Naive B cell (primary cell): ENCODE results near the gene MAGOHB. TPM values are rescaled to one million over a fixed set of nuclear protein-coding genes. Genes with fewer than 3 reads are reported as not detected.
"Not testable (repeated sequence)": the region's sequence is repeated elsewhere in the genome, so short reads cannot be mapped to it uniquely, and the experiment has no call there.

Source experiments
- ATAC-seq, 2 donors: fragments of 150-1000 bp; cut with Tn5 transposase; 2 replicates each; pipeline ENCODE4 v1.10.0; 2021; ENCODE audit warnings: low read depth in 2 of 2, mild to moderate bottlenecking in 2 of 2, moderate library complexity in 2 of 2
- DNase-seq: peaks from one replicate; pipeline ENCODE4 v3.0.0; 2022
- H3K27ac Mint-ChIP-seq, 6 donors: one replicate each; pipeline ENCODE4 v1.8.0; 2020 to 2022; ENCODE audit warnings: mild to moderate bottlenecking in 6 of 6, mixed read lengths in 6 of 6, moderate library complexity in 5 of 6, inconsistent platforms in 2 of 6
- H3K27me3 Mint-ChIP-seq, 3 donors: one replicate each; pipeline ENCODE4 v1.8.0; 2021 to 2022; ENCODE audit warnings: mixed read lengths in 3 of 3, mild to moderate bottlenecking in 1 of 3
- H3K36me3 Mint-ChIP-seq, 2 donors: one replicate each; pipeline ENCODE4 v1.8.0; 2020 to 2022; ENCODE audit warnings: mixed read lengths in 2 of 2, inconsistent platforms in 1 of 2, mild to moderate bottlenecking in 1 of 2
- H3K4me1 Mint-ChIP-seq, 3 donors: one replicate each; pipeline ENCODE4 v1.8.0; 2020 to 2022; ENCODE audit warnings: mixed read lengths in 3 of 3, inconsistent platforms in 1 of 3, mild to moderate bottlenecking in 1 of 3, moderate library complexity in 1 of 3
- H3K4me3 Mint-ChIP-seq, 8 donors: one replicate each; pipeline ENCODE4 v1.8.0; 2020 to 2022; ENCODE audit warnings: mild to moderate bottlenecking in 8 of 8, mixed read lengths in 8 of 8, moderate library complexity in 8 of 8, inconsistent platforms in 2 of 8
- H3K9me3 Mint-ChIP-seq, 7 donors: one replicate each; pipeline ENCODE4 v1.8.0; 2020 to 2022; ENCODE audit warnings: mixed read lengths in 7 of 7, mild to moderate bottlenecking in 5 of 7, inconsistent platforms in 2 of 7, moderate library complexity in 1 of 7
- polyA plus RNA-seq, 6 donors: library from polyadenylated mRNA; unstranded; fragments of 300-500 nt; fragmentation: Illumina TruSeq; gene quantifications; one replicate each; pipeline ENCODE4 v1.2.3, GENCODE V29; 2021; ENCODE audit warnings: low read depth in 6 of 6

Gene MAGOHB
- polyA plus RNA-seq, 6 donors from 2014 or later = 37.3 to 46.3 (median 41.6) TPM

DNA sequence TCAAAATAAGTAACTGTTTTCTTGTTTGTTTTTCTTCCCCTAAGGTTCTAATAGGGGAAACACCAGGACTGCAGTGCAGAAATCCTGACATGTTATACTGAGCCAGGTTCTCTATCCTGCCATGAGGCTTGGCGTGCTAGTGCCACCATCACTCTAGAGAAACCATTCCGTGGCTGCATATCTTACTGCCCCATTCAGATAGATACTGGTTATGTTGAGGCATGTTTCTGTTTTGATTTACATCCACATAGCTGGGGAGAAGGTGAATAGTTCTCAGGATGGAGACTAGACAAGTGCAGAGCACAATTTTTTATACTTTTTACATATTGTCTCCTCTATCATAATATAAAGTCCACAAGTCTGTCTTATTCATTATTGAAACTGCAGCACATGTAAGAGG is 11.5 kb downstream of the MAGOHB start:
- DNase-seq (no peak), ATAC-seq (no peak)
- no peaks in the 10 kb centered on the region for H3K27me3 Mint-ChIP-seq
- peaks cover 0 to 13% of the 10 kb centered on the region in 2 donors for H3K36me3 Mint-ChIP-seq
- H3K4me3 Mint-ChIP-seq = no peak overlapping the region
- H3K9me3 Mint-ChIP-seq = no peaks in the 10 kb centered on the region
- H3K4me1 Mint-ChIP-seq = no peaks in the 10 kb centered on the region
- peak overlapping the region in 1 of 6 donors; percentile 37 for H3K27ac Mint-ChIP-seq

DNA sequence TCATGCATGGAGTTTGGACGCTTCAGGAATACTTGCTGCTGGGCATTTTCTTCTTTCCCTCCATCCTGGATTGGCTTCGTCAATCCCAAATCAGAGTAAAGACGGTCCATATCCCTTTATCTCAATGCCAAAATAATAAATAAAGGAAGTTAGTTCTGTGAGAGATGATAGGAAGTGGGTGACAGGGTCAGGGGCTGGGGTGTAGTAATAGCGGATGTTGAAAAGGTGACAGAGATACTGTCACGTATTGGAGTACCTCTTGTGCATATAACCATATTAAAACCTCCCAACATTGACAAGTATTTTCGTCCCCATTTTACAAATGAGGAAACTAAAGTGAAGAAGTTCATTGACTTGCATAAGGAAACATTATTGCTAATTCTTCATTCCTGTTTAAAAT is 12.4 kb downstream of the MAGOHB start:
- H3K4me3 Mint-ChIP-seq = no peak overlapping the region
- DNase-seq = no peak
- peaks cover 0 to 21% of the 10 kb centered on the region in 2 donors for H3K36me3 Mint-ChIP-seq
- H3K9me3 Mint-ChIP-seq = no peaks in the 10 kb centered on the region
- H3K27ac Mint-ChIP-seq = no peak overlapping the region
- H3K27me3 Mint-ChIP-seq = no peaks in the 10 kb centered on the region
- ATAC-seq = no peak
- no peaks in the 10 kb centered on the region for H3K4me1 Mint-ChIP-seq

GRCh38 chr12:10595881-10596280 is 17.5 kb downstream of the MAGOHB start:
- Mint-ChIP-seq H3K4me1 (no peaks in the 10 kb centered on the region), H3K9me3 (no peaks in the 10 kb centered on the region), H3K36me3 (peaks cover 3 to 27% of the 10 kb centered on the region in 2 donors), H3K27me3 (no peaks in the 10 kb centered on the region), H3K4me3 (no peak overlapping the region), H3K27ac (no peak overlapping the region)
- DNase-seq = no peak
- ATAC-seq = no peak

DNA sequence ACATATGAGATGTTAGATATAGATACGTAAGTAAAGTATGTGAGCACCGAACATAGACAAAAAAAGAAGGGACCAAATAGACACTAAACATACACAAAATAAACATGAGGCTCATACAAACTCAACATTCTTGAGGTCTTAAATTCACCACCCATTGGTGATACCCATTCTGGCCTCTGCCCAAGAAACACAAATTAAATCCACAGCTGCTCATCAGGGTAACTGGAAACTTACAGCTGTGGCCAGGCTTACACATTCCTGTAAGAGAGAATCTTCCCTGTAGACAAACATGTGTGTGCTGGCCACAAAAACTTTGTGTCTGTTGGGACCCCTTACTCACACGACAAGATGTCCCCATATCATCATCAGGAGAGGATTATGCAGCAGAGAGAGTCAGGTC is 22.4 kb downstream of the MAGOHB start:
- no peak overlapping the region for H3K27ac Mint-ChIP-seq
- no peak overlapping the region for H3K4me3 Mint-ChIP-seq
- DNase-seq (no peak), ATAC-seq (no peak)
- no peaks in the 10 kb centered on the region for H3K4me1 Mint-ChIP-seq
- H3K9me3 Mint-ChIP-seq = no peaks in the 10 kb centered on the region
- H3K36me3 Mint-ChIP-seq = peaks cover 9 to 16% of the 10 kb centered on the region in 2 donors
- H3K27me3 Mint-ChIP-seq = no peaks in the 10 kb centered on the region

DNA sequence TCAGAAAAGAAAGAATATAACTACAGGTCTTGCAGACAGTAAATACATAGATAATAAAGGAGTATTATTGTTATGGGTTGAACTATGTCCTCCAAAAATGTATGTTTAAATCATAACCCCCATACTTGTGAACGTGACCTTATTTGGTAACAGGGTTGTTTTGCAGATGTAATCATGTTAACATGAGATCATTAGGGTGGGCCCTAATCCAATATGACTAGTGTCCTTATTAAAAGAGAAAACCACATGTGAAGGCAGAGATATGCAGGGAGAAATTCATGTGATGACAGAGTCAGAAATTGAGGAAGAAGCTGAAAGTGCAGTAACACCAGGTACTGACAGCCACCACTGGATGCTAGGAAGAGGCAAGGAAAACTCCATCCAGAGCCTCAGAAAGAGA is 29.0 kb downstream of the MAGOHB start:
- no peaks in the 10 kb centered on the region for H3K27me3 Mint-ChIP-seq
- H3K36me3 Mint-ChIP-seq = peaks cover 0 to 14% of the 10 kb centered on the region in 2 donors
- H3K9me3 Mint-ChIP-seq = peaks cover 0 to 14% (median 8%) of the 10 kb centered on the region in 7 donors
- H3K27ac Mint-ChIP-seq = peak overlapping the region in 1 of 6 donors; percentile 34
- DNase-seq (no peak), ATAC-seq (no peak)
- no peaks in the 10 kb centered on the region for H3K4me1 Mint-ChIP-seq
- no peak overlapping the region for H3K4me3 Mint-ChIP-seq

- Mint-ChIP-seq H3K9me3 (peaks cover 0 to 14% (median 8%) of the 10 kb centered on the region in 7 donors), H3K4me1 (no peaks in the 10 kb centered on the region), H3K4me3 (no peak overlapping the region), H3K36me3 (peaks cover 0 to 14% of the 10 kb centered on the region in 2 donors), H3K27ac (no peak overlapping the region), H3K27me3 (no peaks in the 10 kb centered on the region)
- ATAC-seq (no peak), DNase-seq (no peak)
Observed at GRCh38 chr12:10582704-10583103, 30.7 kb downstream of the MAGOHB start.

GRCh38 chr12:10582133-10582532 is 31.3 kb downstream of the MAGOHB start:
- peaks cover 0 to 14% of the 10 kb centered on the region in 2 donors for H3K36me3 Mint-ChIP-seq
- peaks cover 0 to 14% (median 8%) of the 10 kb centered on the region in 7 donors for H3K9me3 Mint-ChIP-seq
- not testable (repeated sequence) for H3K27me3 Mint-ChIP-seq, H3K4me3 Mint-ChIP-seq, H3K4me1 Mint-ChIP-seq, ATAC-seq, DNase-seq
- H3K27ac Mint-ChIP-seq = peak overlapping the region in 1 of 6 donors; percentile 78

DNA sequence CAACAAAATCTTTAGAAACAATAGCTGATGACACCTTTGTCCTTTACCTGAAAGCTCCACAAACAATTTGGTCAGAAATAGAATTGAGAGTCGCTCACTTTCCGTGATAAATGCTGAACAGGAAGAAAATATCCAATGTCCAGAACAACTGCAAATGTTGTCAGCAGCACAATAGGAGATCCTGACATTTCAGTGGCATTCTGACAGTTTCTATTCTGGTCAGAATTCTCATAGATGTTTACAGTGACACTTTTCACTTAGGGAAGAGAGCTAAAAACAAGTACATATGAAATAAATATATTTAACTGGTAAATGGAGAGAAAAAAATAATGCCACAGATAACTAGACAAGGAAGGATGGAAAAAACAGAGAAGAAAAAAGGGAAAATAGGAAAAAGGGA is 39.1 kb downstream of the MAGOHB start:
- Mint-ChIP-seq H3K4me1 (no peaks in the 10 kb centered on the region), H3K4me3 (no peak overlapping the region), H3K27ac (no peak overlapping the region), H3K27me3 (no peaks in the 10 kb centered on the region), H3K9me3 (no peaks in the 10 kb centered on the region), H3K36me3 (no peaks in the 10 kb centered on the region)
- DNase-seq = no peak
- no peak for ATAC-seq

DNA sequence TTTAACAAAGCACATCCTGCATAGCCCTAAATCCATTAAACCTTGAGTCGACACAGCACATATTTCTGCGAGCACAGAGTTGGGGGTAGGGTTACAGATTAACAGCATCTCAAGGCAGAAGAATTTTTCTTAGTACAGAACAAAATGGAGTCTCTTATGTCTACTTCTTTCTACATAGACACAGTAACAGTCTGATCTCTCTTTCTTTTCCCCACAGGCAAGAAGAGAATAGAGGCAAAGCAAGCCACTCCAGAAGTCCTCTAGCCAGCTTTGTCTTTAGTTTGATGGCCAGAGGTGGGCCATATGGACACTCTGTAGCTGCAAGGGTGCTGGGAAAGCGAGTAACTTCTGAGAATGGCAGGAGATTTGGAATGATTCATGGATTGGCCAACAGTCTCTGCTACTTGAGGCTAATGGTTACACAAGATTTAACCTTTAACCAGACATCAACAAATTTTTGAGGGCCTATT is 41.4 kb downstream of the MAGOHB start:
- DNase-seq, H3K27ac Mint-ChIP-seq, H3K27me3 Mint-ChIP-seq, H3K9me3 Mint-ChIP-seq, H3K4me1 Mint-ChIP-seq, ATAC-seq, H3K36me3 Mint-ChIP-seq, H3K4me3 Mint-ChIP-seq: not testable (repeated sequence)

- Mint-ChIP-seq H3K27me3 (no peaks in the 10 kb centered on the region), H3K4me1 (no peaks in the 10 kb centered on the region), H3K9me3 (no peaks in the 10 kb centered on the region), H3K36me3 (no peaks in the 10 kb centered on the region), H3K27ac (no peak overlapping the region), H3K4me3 (no peak overlapping the region)
- no peak for DNase-seq
- no peak for ATAC-seq
Observed at GRCh38 chr12:10571141-10571540, 42.3 kb downstream of the MAGOHB start.

DNA sequence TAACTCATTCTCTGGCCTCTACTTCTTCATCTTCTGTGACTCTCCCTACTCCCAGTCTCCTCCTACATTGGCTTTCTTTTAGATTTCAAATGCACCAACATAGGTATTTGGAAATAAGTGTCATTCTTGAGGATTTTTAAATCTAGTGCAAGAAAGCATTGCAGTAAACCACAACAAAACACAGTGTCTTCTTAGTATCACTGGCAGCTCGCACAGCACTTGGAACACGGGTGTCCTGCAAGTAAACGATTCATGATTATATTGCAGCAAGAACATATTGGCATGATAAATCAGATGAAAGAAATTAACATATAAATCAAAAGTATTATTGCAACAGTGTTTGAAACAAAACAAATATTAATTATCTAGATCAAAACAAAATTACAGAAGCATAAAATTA is 45.6 kb downstream of the MAGOHB start:
- no peaks in the 10 kb centered on the region for H3K36me3 Mint-ChIP-seq
- peak overlapping the region in 1 of 6 donors; percentile 1 for H3K27ac Mint-ChIP-seq
- peaks cover 0 to 4% (median 0%) of the 10 kb centered on the region in 3 donors for H3K27me3 Mint-ChIP-seq
- no peak overlapping the region for H3K4me3 Mint-ChIP-seq
- ATAC-seq = no peak
- no peaks in the 10 kb centered on the region for H3K4me1 Mint-ChIP-seq
- DNase-seq = no peak
- no peaks in the 10 kb centered on the region for H3K9me3 Mint-ChIP-seq

- no peaks in the 10 kb centered on the region for H3K4me1 Mint-ChIP-seq
- H3K27ac Mint-ChIP-seq = no peak overlapping the region
- peaks cover 0 to 4% (median 0%) of the 10 kb centered on the region in 3 donors for H3K27me3 Mint-ChIP-seq
- no peaks in the 10 kb centered on the region for H3K36me3 Mint-ChIP-seq
- DNase-seq = no peak
- H3K9me3 Mint-ChIP-seq = no peaks in the 10 kb centered on the region
- H3K4me3 Mint-ChIP-seq = no peak overlapping the region
- no peak for ATAC-seq
Observed at GRCh38 chr12:10563966-10564365, 49.4 kb downstream of the MAGOHB start.

- DNase-seq (no peak), ATAC-seq (no peak)
- H3K9me3 Mint-ChIP-seq = no peaks in the 10 kb centered on the region
- H3K27ac Mint-ChIP-seq = no peak overlapping the region
- no peaks in the 10 kb centered on the region for H3K4me1 Mint-ChIP-seq
- no peaks in the 10 kb centered on the region for H3K36me3 Mint-ChIP-seq
- peaks cover 0 to 4% (median 0%) of the 10 kb centered on the region in 3 donors for H3K27me3 Mint-ChIP-seq
- H3K4me3 Mint-ChIP-seq = no peak overlapping the region
Observed at GRCh38 chr12:10563002-10563401, 50.4 kb downstream of the MAGOHB start.

- H3K27me3 Mint-ChIP-seq = peaks cover 0 to 4% (median 0%) of the 10 kb centered on the region in 3 donors
- DNase-seq (peak; percentile 43), ATAC-seq (no peak)
- H3K4me1 Mint-ChIP-seq = no peaks in the 10 kb centered on the region
- H3K27ac Mint-ChIP-seq = no peak overlapping the region
- H3K4me3 Mint-ChIP-seq = no peak overlapping the region
- H3K9me3 Mint-ChIP-seq = no peaks in the 10 kb centered on the region
- no peaks in the 10 kb centered on the region for H3K36me3 Mint-ChIP-seq
Observed at GRCh38 chr12:10562306-10562933, 51.0 kb downstream of the MAGOHB start.
